Suppressor macrophage treated with lipopolysaccharide for 1 hour (primary cell): ENCODE data around the gene SLC1A4.
A peak's percentile ranks its signal among the peaks of the same experiment; 100 is the strongest.
"Not testable (repeated sequence)": the region's sequence is repeated elsewhere in the genome, so short reads cannot be mapped to it uniquely, and the experiment has no call there.

ENCODE experiments used
- DNase-seq, 3 donors: peaks; one replicate each; pipeline ENCODE4 v3.0.0-alpha.2; 2020 to 2022

Gene SLC1A4

DNA sequence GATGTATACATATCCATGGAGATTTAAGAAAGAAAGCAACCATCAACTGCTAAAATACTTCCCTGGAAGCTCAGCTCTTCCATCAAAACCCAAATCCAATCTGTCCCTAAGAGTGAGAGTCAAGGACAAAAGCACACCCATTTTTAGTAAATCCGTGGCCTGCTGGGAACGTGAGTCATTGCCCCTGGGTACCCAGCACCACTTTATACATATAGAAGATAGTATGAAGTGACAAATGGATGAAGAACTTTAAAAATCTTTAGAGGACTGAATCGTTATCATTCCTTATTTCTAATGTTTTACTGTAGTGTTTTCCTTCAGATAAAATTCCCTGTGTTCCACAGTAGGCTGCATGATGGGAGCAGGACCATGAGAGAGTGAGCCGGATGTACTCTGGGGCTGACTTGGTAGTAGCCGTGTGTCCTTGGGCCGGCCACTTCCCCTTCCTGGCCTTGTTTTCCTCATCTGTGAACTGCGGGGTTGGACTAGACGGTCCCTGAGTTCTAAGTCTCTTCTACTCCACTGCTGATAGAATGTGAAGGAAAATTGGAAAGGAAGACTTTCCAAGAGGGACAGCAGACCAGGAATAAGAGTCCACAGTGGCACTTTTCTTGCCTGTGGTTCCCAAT is 38.5 kb downstream of the SLC1A4 start:
- DNase-seq = peak; percentile 40 to 49 (median 49)

DNA sequence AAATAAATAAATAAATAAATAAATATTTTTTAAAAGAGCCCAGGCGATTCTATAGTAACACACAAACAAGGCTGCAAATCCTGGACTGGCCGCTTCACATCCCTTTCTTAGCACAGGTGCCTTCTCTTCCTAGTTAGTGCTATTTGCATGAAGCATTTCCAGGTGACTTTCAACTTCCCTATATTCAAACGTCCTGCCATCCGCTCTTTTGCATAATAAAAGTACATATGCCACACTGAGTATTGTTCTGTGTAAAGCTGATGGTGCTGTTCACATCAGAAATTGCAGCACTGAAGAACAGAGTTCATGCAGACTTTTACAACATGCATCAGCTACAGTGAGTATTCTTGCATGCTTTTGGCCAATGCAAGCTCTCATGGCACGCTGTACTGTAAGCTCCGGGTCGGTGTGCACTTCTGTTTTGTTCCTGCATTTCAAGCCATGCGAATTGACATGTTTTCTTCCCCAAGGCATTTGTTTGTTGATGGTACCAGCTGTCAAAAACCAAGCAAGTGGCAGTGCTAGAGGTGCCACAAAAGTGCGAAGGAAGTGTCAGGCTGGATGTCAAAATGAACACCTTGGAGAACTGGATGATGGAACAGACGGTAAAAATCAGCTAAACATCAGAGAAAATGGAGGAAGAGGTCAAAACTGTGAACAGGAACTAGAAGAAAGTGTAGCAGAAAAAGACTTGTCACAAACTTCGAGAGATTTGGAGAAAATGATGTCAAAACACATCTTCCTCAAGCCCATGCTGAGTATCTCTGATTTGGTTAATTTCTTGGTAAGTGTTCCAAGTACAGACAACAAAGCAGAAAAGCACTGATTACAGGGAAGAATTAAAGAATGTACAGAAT is 41.5 kb downstream of the SLC1A4 start:
- DNase-seq = no peak

- DNase-seq = peak in 1 of 3 donors; percentile 13
Observed at GRCh38 chr2:65031341-65032018, 42.3 kb downstream of the SLC1A4 start.

DNA sequence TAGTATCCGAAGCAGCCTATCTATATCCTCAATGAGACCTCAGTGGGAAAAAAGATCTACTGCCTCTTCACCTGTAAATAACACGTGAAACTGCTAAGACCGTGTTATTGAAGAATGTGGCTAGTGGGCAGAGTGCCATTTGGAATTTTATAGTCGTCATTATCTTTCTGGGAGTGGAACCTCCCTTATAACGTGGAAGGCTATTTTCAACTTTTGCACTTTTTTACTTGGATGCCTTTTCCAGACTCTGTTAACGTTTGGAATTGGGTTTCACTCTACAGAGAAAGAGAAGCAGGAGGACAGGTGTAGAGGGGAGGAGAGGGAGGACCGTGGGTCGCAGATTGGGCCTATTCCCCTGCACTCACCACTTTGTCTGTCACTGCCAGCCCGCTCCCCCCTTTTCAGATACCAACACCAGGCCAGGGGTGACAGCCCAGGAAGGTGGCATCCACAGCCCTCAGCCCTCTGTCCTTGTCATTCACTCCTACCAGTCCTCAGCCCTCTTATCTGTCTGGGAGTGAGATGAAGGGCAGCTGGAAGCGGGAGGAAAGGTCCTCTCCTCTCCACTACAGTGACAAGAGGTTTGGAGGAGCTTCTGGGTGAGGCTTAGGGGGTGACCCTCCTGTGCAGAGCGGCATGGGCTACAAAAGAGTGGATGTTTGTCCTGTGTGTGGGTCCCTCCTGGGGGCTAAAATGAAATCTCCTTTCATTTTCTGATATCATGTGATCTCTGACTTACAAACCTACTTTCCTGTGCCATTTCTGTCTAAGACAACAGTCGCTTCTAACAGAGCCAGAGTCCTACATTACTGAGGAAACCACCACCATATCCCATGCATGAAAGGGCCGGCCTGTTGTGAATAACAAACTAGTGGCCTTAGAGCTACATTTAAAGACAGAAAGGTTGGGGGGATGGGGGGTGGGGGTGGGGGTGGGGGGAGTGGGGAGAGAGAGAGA is 43.1 kb downstream of the SLC1A4 start:
- no peak for DNase-seq

DNA sequence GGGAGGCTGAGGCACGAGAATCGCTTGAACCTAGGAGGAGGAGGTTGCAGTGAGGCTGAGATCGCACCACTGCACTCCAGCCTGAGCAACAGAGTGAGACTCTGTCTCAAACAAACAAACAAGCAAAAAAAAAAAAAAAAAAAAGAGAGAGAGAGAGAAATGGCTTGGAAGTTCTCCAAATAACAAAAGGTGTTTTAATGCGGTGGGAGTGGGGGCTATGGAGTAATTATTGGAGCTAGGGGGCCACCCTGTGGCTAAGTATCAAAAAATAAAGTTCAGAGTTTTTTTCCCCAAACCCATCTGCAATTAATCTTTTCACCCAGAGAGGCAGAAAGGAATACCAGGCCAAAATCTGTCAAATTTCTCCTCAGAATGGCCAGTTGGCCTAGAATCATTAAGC is 44.0 kb downstream of the SLC1A4 start:
- peak; percentile 37 to 46 (median 41) for DNase-seq

- DNase-seq = not testable (repeated sequence)
Observed at GRCh38 chr2:65033667-65034066, 44.5 kb downstream of the SLC1A4 start.

- no peak for DNase-seq
Observed at GRCh38 chr2:65035351-65035943, 46.2 kb downstream of the SLC1A4 start.

DNA sequence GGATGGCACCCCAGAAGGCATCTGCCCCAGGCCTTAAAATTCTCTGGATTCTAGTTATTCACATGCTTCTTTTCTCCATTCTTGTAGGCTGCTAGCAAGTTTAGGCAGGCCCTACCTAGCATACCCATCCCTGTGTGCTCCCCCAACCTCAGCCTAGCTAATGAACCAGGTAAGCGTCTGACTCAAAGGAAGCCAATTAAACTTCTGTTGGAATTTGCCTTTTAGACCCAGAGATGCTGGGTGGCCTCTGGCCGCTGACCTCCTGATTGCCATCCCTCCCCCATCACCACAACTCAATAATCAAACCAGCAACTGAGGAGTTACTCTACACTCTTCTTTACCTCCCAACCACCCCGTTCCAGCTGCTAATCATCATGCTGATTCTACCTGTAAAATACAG is 48.0 kb downstream of the SLC1A4 start:
- no peak for DNase-seq

- no peak for DNase-seq
Observed at GRCh38 chr2:65039640-65040039, 50.4 kb downstream of the SLC1A4 start.

GRCh38 chr2:65040400-65041261 is 51.4 kb downstream of the SLC1A4 start:
- peak; percentile 93 to 94 (median 94) for DNase-seq

DNA sequence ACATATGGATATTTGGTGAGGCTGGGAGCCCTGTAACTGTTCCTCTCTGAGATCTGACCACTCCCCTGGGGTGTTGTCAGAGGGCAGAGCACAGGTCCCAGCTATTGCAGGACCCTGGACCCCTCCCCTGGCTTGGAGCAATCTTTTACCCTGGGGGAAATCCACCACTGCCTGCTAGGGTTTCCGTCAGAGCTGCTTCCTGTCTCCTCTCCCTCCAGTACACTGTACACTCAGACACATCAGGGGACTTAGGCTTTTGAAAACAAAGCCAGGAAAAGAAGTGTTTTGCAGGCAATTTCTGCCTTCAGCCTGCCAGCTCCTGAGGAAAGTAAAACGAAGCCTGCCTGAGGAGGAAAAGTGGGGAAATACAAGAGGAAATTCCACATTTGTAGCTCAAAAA is 53.8 kb downstream of the SLC1A4 start:
- DNase-seq = no peak

DNA sequence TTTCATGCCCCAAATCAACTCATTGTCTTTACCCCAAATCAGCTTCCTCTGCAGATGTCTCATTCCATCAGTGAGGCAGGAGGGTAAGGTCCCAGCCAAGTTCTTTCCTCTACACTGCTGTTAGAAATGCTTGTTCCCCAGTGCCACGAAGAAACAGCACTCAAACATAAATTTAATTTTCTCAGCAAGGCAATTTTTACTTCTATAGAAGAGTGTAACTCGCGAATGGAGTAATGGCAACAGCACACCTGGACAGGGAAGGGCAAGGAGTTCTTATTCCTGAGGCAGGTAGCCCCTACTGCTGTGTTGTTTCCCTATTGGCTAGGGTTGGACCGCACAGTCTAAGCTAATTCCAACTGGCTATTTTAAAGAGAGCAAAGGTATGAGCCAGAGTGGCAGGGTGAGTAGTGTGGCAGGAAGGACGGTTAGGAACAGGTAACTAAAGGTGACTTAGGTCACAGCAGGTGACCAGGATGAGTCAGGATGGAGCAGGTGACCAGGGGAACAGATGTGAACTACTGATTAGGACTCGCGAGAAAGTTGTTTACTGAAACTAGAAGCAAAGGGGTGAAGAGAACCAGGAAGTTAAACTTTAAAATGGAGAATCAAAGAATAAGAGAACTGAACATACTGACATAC is 55.0 kb downstream of the SLC1A4 start:
- no peak for DNase-seq

- no peak for DNase-seq
Observed at GRCh38 chr2:65045651-65046050, 56.5 kb downstream of the SLC1A4 start.

DNA sequence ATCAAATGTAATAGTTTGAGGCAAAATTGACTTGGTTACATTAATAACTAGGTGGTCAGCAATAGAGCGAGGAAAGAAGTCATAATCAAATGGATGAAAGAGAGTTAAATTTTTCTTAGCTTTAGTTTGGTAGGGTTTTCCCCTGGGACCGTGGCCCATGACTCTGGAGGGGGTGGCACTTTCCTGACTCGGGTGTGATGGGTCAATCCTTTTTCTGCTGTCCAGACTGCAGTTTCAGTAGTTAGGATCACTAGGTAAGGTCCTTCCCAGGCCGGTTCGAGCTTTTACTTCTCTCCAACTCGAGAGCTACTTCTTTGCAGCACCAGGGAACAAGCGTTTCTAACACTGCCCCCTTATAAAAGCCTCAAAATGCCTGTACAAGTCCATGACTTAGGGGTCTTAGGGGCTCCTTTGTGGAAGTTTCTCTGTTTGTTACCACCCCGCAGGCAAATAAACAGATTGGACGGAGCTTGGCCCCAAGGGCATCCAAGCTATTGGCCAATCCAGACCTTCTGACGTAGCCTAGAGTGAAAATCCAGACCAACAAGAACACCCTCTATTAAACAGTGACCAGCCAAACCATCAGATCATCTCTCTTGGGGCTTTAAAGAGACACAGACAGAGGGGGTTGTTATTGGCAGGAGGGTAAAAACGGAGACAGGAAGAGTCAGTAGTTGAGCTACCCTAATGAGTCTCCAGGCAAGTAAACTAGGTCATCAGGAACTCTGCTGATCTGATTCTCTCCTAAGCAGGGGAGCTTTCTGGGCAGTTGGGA is 57.6 kb downstream of the SLC1A4 start:
- DNase-seq = no peak

DNA sequence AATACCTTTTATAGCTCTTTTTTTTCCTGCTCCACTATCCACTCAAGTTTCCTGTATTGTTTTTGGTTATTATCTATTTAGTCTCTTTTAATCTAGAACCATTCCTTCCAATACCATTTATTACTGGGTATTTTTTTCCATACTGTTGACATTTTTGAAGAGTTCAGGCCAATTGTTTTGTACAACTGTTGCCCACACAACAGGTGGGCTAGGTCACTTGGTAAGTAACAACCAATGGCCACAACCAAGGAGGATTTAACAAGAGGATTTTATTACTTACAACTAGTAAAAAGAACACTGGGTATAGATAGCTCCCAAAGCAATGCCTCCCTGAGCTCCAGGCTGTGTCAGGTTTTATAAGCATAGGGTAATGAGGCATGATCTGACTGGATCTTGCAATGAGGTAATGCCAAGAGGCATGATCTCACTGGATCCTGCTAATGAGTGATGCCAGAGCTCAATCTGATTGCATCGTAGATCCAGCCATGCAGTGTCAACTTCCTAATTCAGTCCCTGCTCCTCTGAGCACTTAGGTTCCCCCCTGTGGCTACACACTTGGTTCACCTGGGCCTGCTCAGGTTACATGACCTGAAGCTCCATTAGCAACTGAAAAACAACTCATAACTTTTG is 59.9 kb downstream of the SLC1A4 start:
- peak in 1 of 3 donors; percentile 37 for DNase-seq

DNA sequence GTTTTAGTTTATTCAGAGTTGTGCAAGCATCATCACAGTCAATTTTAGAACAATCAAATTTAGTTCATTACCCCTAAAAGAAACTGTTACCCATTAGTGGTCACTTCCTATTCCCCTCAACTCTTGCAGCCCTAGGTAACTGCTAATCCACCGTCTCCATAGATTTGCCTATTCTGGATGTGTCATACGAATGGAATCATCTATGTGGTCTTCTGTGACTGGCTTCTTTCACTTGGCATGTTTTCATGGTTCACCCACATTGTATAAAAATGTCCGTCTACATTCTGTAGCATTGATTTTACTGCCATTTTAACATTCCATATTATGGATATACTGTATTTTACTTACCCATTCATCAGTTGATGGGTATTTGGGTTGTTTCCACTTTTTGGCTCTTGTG is 61.7 kb downstream of the SLC1A4 start:
- DNase-seq = no peak

- peak; percentile 64 to 78 (median 78) for DNase-seq
Observed at GRCh38 chr2:65053199-65053598, 64.0 kb downstream of the SLC1A4 start.

DNA sequence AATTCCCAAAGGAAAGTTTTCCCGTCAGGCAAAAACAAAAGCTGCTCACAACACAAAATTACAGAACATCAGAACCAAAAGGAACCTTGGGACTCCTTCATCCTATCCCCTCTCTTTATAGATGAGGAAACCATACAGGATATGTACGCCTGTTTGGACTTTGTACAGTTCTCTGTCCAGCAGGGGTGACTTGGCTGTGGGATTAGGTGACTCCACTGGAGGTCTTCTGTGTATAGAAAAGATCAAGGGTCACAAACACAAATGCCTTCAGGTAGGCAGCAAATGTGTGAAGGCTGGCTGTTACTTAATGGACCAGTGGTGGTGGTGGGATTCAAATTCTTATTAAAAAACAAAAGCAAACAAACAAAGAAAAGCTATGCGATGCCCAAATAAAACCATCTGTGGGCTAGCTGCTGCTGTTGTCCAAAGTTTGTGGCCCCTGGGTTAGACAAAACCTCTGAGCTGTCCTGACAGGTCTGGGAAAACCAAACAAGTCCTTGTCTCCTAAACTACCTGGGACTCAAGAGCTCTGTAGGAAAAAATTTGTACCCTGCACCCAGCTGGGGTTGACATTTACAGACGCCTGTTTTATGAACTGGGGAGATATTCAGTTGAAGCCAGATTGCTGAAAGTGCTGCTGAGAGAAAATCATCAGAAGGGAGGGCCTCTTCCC is 65.7 kb downstream of the SLC1A4 start:
- DNase-seq = peak in 2 of 3 donors; percentile 46 to 48
